Measurements from ENCODE around the gene TRAPPC10.

DNA sequence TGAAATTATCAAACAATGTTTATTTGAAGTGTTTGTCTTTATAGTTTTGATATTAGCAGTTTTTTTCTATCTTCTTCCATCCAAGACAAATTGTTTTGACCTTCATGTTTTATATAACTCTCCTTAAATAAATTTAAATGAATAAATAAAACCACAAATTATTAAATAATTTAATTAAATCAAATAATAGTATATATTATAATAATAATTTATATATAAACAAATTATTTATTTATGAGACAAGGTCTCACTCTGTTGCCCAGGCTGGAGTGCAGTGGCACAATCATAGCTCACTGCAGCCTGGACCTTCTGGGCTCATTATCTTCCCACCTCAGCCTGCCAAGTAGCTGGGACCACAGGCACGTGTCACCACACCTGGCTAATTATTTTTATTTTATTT, 82.7 kb downstream of the TRAPPC10 start:
- TF ChIP-seq POLR2AphosphoS5 (IDR thresholded peaks at IDR 0.05; ENCODE audit: borderline replicate concordance, low read depth, low read length), result no peak
- no peak for TF ChIP-seq EZH2 (IDR thresholded peaks at IDR 0.05)
- TF ChIP-seq FOXP2 (optimal IDR thresholded peaks at IDR 0.05; ENCODE audit: control extremely low read depth, extremely low read length, insufficient read depth), result no peak
